Right ventricle myocardium superior (tissue), 1 donor: Measurements from ENCODE around the gene SDR39U1. TPM values are rescaled to one million over a fixed set of nuclear protein-coding genes. Genes with fewer than 3 reads are reported as not detected.

Experiments
- ATAC-seq: fragments of 200-7000 bp; cut with Tn5 transposase; one replicate; pipeline ENCODE4 v1.9.1; 2020; ENCODE audit warnings: mild to moderate bottlenecking; ENCODE audit not compliant: poor library complexity
- DNase-seq: peaks from one replicate; pipeline ENCODE4 v3.0.0-alpha.2; 2020
- intact Hi-C: fragments of 100-400 bp; cut with DNase I; formaldehyde crosslinking; loops from one replicate; pipeline ENCODE4 v1.11.2; 2022
- total RNA-seq: library from RNA; stranded (reverse); fragmentation: NEBNext Ultra II Directional; extraction: Animal tissue kit (Norgen Biotek cat#: 25700); gene quantifications from one replicate; pipeline ENCODE4 v1.2.1, GENCODE V29; 2021
- donor health status: DM: no; HTN: yes; CAD: no; lungs with severe emphysema.

SDR39U1 gene
- total RNA-seq, 1 donor from 2014 or later: 84.7 TPM

GRCh38 chr14:24399999-24400718, 42.4 kb downstream of the SDR39U1 start:
- intact Hi-C loops: no loop called here

GRCh38 chr14:24399447-24399822, 43.1 kb downstream of the SDR39U1 start:
- DNase-seq (no peak), ATAC-seq (peak; percentile 8)
- intact Hi-C loops: no loop called here

More at GRCh38 chr14:24399999-24400718, 42.4 kb downstream of the SDR39U1 start:
- peak; percentile 8 for ATAC-seq
- no peak for DNase-seq

- ATAC-seq (peak; percentile 81), DNase-seq (peak; percentile 82)
- intact Hi-C loops: no loop called here
These were observed 43.7 kb downstream of the SDR39U1 start, which contains the start of gene NYNRIN for GRCh38 chr14:24398653-24399446. Gene NYNRIN (plus strand): TSS chr14:24399003. CDS start chr14:24399247, 244 bp downstream.

GRCh38 chr14:24398293-24398652, 44.3 kb downstream of the SDR39U1 start:
- intact Hi-C loops: no loop called here
- DNase-seq: peak; percentile 64
- peak; percentile 61 for ATAC-seq

- ATAC-seq: no peak
- no peak for DNase-seq
- intact Hi-C loops: no loop called here
These were observed 44.8 kb downstream of the SDR39U1 start for GRCh38 chr14:24397639-24398292.

GRCh38 chr14:24395609-24396582, 46.7 kb downstream of the SDR39U1 start:
- intact Hi-C loops: no loop called here
- DNase-seq (no peak), ATAC-seq (no peak)

- no peak for ATAC-seq
- DNase-seq: no peak
- intact Hi-C loops: no loop called here
These were observed 48.3 kb downstream of the SDR39U1 start for GRCh38 chr14:24394275-24394674.

GRCh38 chr14:24392325-24393091, 50.1 kb downstream of the SDR39U1 start:
- intact Hi-C loops: no loop called here
- no peak for ATAC-seq
- DNase-seq: no peak

- ATAC-seq (no peak), DNase-seq (no peak)
- intact Hi-C loops: no loop called here
These were observed 51.7 kb downstream of the SDR39U1 start for GRCh38 chr14:24390701-24391468.

Other genes starting within 250 kb of the SDR39U1 start
- 19.2 TPM for gene TM9SF1, start 247.3 kb downstream of the SDR39U1 start, total RNA-seq
- gene TSSK4, start 237.1 kb downstream of the SDR39U1 start, total RNA-seq: not detected
- gene CHMP4A, start 229.3 kb downstream of the SDR39U1 start, total RNA-seq: 26.6 TPM
- gene MDP1, start 226.7 kb downstream of the SDR39U1 start, total RNA-seq: 18.9 TPM
- 212 TPM for gene NEDD8, start 210.4 kb downstream of the SDR39U1 start, total RNA-seq
- gene GMPR2, start 209.8 kb downstream of the SDR39U1 start, total RNA-seq: 26.2 TPM
- gene TINF2, start 200.2 kb downstream of the SDR39U1 start, total RNA-seq: 28.7 TPM
- gene TGM1, start 179.6 kb downstream of the SDR39U1 start, total RNA-seq: 1.1 TPM
- 20.3 TPM for gene RABGGTA, start 171.2 kb downstream of the SDR39U1 start, total RNA-seq
- 5.2 TPM for gene DHRS1, start 143.0 kb downstream of the SDR39U1 start, total RNA-seq
- gene NOP9, start 142.9 kb downstream of the SDR39U1 start, total RNA-seq: 23.4 TPM
- gene CIDEB, start 134.8 kb downstream of the SDR39U1 start, total RNA-seq: 2.9 TPM
- gene LTB4R2, start 132.6 kb downstream of the SDR39U1 start, total RNA-seq: 0.65 TPM
- 1.8 TPM for gene LTB4R, start 131.3 kb downstream of the SDR39U1 start, total RNA-seq
- 20.6 TPM for gene ADCY4, start 107.7 kb downstream of the SDR39U1 start, total RNA-seq
- gene RIPK3, start 102.8 kb downstream of the SDR39U1 start, total RNA-seq: 2.9 TPM
- gene NFATC4, start 74.6 kb downstream of the SDR39U1 start, total RNA-seq: 25.6 TPM
- 8.8 TPM for gene NYNRIN, start 43.8 kb downstream of the SDR39U1 start, total RNA-seq
- gene CBLN3, start 13.1 kb downstream of the SDR39U1 start, total RNA-seq: 0.65 TPM
- gene KHNYN, start 12.8 kb downstream of the SDR39U1 start, total RNA-seq: 22.5 TPM
- gene CMA1, start 65.5 kb upstream of the SDR39U1 start, total RNA-seq: 1.9 TPM
- 2.4 TPM for gene CTSG, start 133.5 kb upstream of the SDR39U1 start, total RNA-seq
- 0.86 TPM for gene GZMH, start 166.9 kb upstream of the SDR39U1 start, total RNA-seq
- gene GZMB, start 191.4 kb upstream of the SDR39U1 start, total RNA-seq: 1.3 TPM